Measurements from ENCODE around the gene PDLIM1.
"Not testable (repeated sequence)": the region's sequence is repeated elsewhere in the genome, so short reads cannot be mapped to it uniquely, and the experiment has no call there.

The PDLIM1 gene

GRCh38 chr10:95220539-95220938 is 70.3 kb downstream of the PDLIM1 start:
- DNase-seq (ENCODE audit: low spot score) = no peak
- TF ChIP-seq CTCF (IDR thresholded peaks at IDR 0.05; ENCODE audit: extremely low read depth, missing control alignments) = no peak

GRCh38 chr10:95217476-95217875 is 73.3 kb downstream of the PDLIM1 start:
- no peak for TF ChIP-seq CTCF (IDR thresholded peaks at IDR 0.05; ENCODE audit: extremely low read depth, missing control alignments)
- no peak for DNase-seq (ENCODE audit: low spot score)

GRCh38 chr10:95214793-95215192 is 76.0 kb downstream of the PDLIM1 start:
- DNase-seq (ENCODE audit: low spot score) = no peak
- TF ChIP-seq CTCF (IDR thresholded peaks at IDR 0.05; ENCODE audit: extremely low read depth, missing control alignments) = no peak

- no peak for TF ChIP-seq CTCF (IDR thresholded peaks at IDR 0.05; ENCODE audit: extremely low read depth, missing control alignments)
- DNase-seq (ENCODE audit: low spot score) = no peak
Measured at GRCh38 chr10:95214369-95214768, 76.4 kb downstream of the PDLIM1 start.

GRCh38 chr10:95211606-95212279 is 79.1 kb downstream of the PDLIM1 start:
- no peak for DNase-seq (ENCODE audit: low spot score)
- TF ChIP-seq CTCF (IDR thresholded peaks at IDR 0.05; ENCODE audit: extremely low read depth, missing control alignments) = no peak

- TF ChIP-seq CTCF (IDR thresholded peaks at IDR 0.05; ENCODE audit: extremely low read depth, missing control alignments) = no peak
Measured at GRCh38 chr10:95209509-95210127, 81.2 kb downstream of the PDLIM1 start.

GRCh38 chr10:95208702-95209391 is 82.0 kb downstream of the PDLIM1 start:
- TF ChIP-seq CTCF (IDR thresholded peaks at IDR 0.05; ENCODE audit: extremely low read depth, missing control alignments) = no peak

More at GRCh38 chr10:95209509-95210127, 81.2 kb downstream of the PDLIM1 start:
- DNase-seq (ENCODE audit: low spot score) = no peak

GRCh38 chr10:95202865-95203264 is 87.9 kb downstream of the PDLIM1 start:
- not testable (repeated sequence) for DNase-seq (ENCODE audit: low spot score)

More at GRCh38 chr10:95208702-95209391, 82.0 kb downstream of the PDLIM1 start:
- DNase-seq (ENCODE audit: low spot score) = no peak

Data from GM20000 (cell line).